Neural progenitor cell (in vitro differentiated cells): ENCODE results near the gene CKS1B. TPM values are rescaled to one million over a fixed set of nuclear protein-coding genes. Genes with fewer than 3 reads are reported as not detected.

Experiments used
- DNase-seq: peaks from one replicate; pipeline ENCODE4 v3.0.0-alpha.2; 2016; ENCODE audit warnings: low spot score
- H2AFZ ChIP-seq: fragments of 200-600 bp; sonication (generic); replicated peaks from 2 replicates; pipeline ENCODE4 v1.6.1; 2016; ENCODE audit warnings: antibody characterized with exemption
- H3F3A ChIP-seq: fragments of 200-600 bp; sonication (generic); 2 replicates; pipeline ENCODE4 v1.6.1; 2016; ENCODE audit warnings: antibody characterized with exemption, low read depth
- H3K27ac ChIP-seq: fragments of 200-600 bp; sonication (generic); 2 replicates; pipeline ENCODE4 v1.5.1; 2016; ENCODE audit warnings: mild to moderate bottlenecking
- H3K27me3 ChIP-seq: fragments of 200-600 bp; sonication (generic); 2 replicates; pipeline ENCODE4 v1.6.1; 2016; ENCODE audit warnings: mild to moderate bottlenecking, moderate library complexity
- H3K36me3 ChIP-seq: fragments of 200-600 bp; sonication (generic); 2 replicates; pipeline ENCODE4 v1.5.1; 2016
- H3K4me1 ChIP-seq: fragments of 200-600 bp; sonication (generic); 2 replicates; pipeline ENCODE4 v1.6.1; 2016; ENCODE audit warnings: mixed run types
- H3K4me2 ChIP-seq: fragments of 200-600 bp; sonication (generic); 2 replicates; pipeline ENCODE4 v1.6.1; 2016
- H3K4me3 ChIP-seq: fragments of 200-600 bp; sonication (generic); 2 replicates; pipeline ENCODE4 v1.5.1; 2016
- H3K79me2 ChIP-seq: fragments of 200-600 bp; sonication (generic); 2 replicates; pipeline ENCODE4 v1.6.1; 2016; ENCODE audit warnings: low read depth
- H3K9ac ChIP-seq: fragments of 200-600 bp; sonication (generic); 2 replicates; pipeline ENCODE4 v1.6.1; 2016
- H3K9me3 ChIP-seq: fragments of 200-600 bp; sonication (generic); 2 replicates; pipeline ENCODE4 v1.5.1; 2016; ENCODE audit warnings: low read depth
- H4K20me1 ChIP-seq: fragments of 200-600 bp; sonication (generic); 2 replicates; pipeline ENCODE4 v1.6.1; 2016; ENCODE audit warnings: low read depth
- H3K27ac Mint-ChIP-seq: 3 replicates; pipeline ENCODE4 v1.8.0; 2021; ENCODE audit warnings: mixed read lengths
- H3K27me3 Mint-ChIP-seq: 2 replicates; pipeline ENCODE4 v1.8.0; 2022; ENCODE audit warnings: low read depth, mild to moderate bottlenecking, inconsistent platforms, moderate library complexity, mixed read lengths; ENCODE audit not compliant: insufficient read depth
- H3K36me3 Mint-ChIP-seq: 3 replicates; pipeline ENCODE4 v1.8.0; 2021; ENCODE audit warnings: mixed read lengths
- H3K4me1 Mint-ChIP-seq: 3 replicates; pipeline ENCODE4 v1.8.0; 2021; ENCODE audit warnings: mixed read lengths
- H3K4me3 Mint-ChIP-seq: 3 replicates; pipeline ENCODE4 v1.8.0; 2021; ENCODE audit warnings: mild to moderate bottlenecking, moderate library complexity, mixed read lengths
- H3K9me3 Mint-ChIP-seq: 3 replicates; pipeline ENCODE4 v1.8.0; 2020; ENCODE audit warnings: mixed read lengths
- CTCF ChIP-seq: fragments of 200-600 bp; sonication (generic); IDR thresholded peaks from 2 replicates; pipeline ENCODE4 v1.5.1; 2017; ENCODE audit warnings: antibody characterized with exemption, mild to moderate bottlenecking
- EZH2 ChIP-seq: fragments of 200-600 bp; sonication (generic); IDR thresholded peaks from 2 replicates; pipeline ENCODE4 v1.6.1; 2017; ENCODE audit warnings: antibody characterized with exemption, mild to moderate bottlenecking, moderate library complexity
- EZH2phosphoT487 ChIP-seq: fragments of 200-600 bp; sonication (generic); IDR thresholded peaks from 2 replicates; pipeline ENCODE4 v1.6.1; 2017; ENCODE audit warnings: antibody characterized with exemption
- total RNA-seq: library from RNA; depleted of rRNA; stranded (reverse); fragments of >200 nt; gene quantifications from 2 replicates; pipeline ENCODE4 v1.2.3, GENCODE V29; 2015; ENCODE audit warnings: low replicate concordance

CKS1B gene
- total RNA-seq, 1 donor from 2014 or later, result 297 TPM

- Mint-ChIP-seq H3K4me1 (peaks cover 51% of the 10 kb centered on the region), H3K27me3 (peaks cover 5% of the 10 kb centered on the region), H3K9me3 (no peaks in the 10 kb centered on the region), H3K36me3 (peaks cover 12% of the 10 kb centered on the region), H3K27ac (peak overlapping the region; percentile 57), H3K4me3 (peak overlapping the region; percentile 53)
- no peak overlapping the region for H2AFZ ChIP-seq
- peaks cover 31% of the 10 kb centered on the region for H3K79me2 ChIP-seq
- DNase-seq, result no peak
- H3K27me3 ChIP-seq, result no peaks in the 10 kb centered on the region
- no peak overlapping the region for H3K27ac ChIP-seq
- H3F3A ChIP-seq, result peaks cover 31% of the 10 kb centered on the region
- peaks cover 30% of the 10 kb centered on the region for H3K4me1 ChIP-seq
- no peak for TF ChIP-seq EZH2
- no peak for TF ChIP-seq CTCF
- TF ChIP-seq EZH2phosphoT487, result no peak
- H3K9me3 ChIP-seq, result no peaks in the 10 kb centered on the region
- no peak overlapping the region for H3K9ac ChIP-seq
- H4K20me1 ChIP-seq, result peaks cover 59% of the 10 kb centered on the region
- no peaks in the 10 kb centered on the region for H3K36me3 ChIP-seq
- no peak overlapping the region for H3K4me3 ChIP-seq
- H3K4me2 ChIP-seq, result no peak overlapping the region
Measured at GRCh38 chr1:154951901-154952657, 22.4 kb upstream of the CKS1B start.

GRCh38 chr1:154952664-154953063 is 21.8 kb upstream of the CKS1B start:
- no peak for DNase-seq
- no peak for TF ChIP-seq EZH2
- TF ChIP-seq EZH2phosphoT487, result no peak
- TF ChIP-seq CTCF, result no peak
- H2AFZ ChIP-seq, result no peak overlapping the region
- no peaks in the 10 kb centered on the region for H3K36me3 ChIP-seq
- Mint-ChIP-seq H3K36me3 (peaks cover 11% of the 10 kb centered on the region), H3K4me1 (peaks cover 57% of the 10 kb centered on the region), H3K9me3 (no peaks in the 10 kb centered on the region), H3K27me3 (peaks cover 6% of the 10 kb centered on the region), H3K27ac (peak overlapping the region; percentile 57), H3K4me3 (peak overlapping the region; percentile 10)
- H3K4me1 ChIP-seq, result peaks cover 35% of the 10 kb centered on the region
- H3F3A ChIP-seq, result peaks cover 36% of the 10 kb centered on the region
- peaks cover 59% of the 10 kb centered on the region for H4K20me1 ChIP-seq
- H3K4me2 ChIP-seq, result peak overlapping the region; percentile 85
- no peak overlapping the region for H3K4me3 ChIP-seq
- H3K27me3 ChIP-seq, result no peaks in the 10 kb centered on the region
- H3K79me2 ChIP-seq, result peaks cover 31% of the 10 kb centered on the region
- H3K27ac ChIP-seq, result no peak overlapping the region
- no peak overlapping the region for H3K9ac ChIP-seq
- H3K9me3 ChIP-seq, result no peaks in the 10 kb centered on the region

GRCh38 chr1:154953611-154954038 is 20.9 kb upstream of the CKS1B start:
- no peak for DNase-seq
- Histone ChIP-seq H3K36me3 (no peaks in the 10 kb centered on the region), H3K27ac (no peak overlapping the region), H3K27me3 (no peaks in the 10 kb centered on the region), H3K79me2 (peaks cover 33% of the 10 kb centered on the region), H3K9me3 (no peaks in the 10 kb centered on the region), H4K20me1 (peaks cover 56% of the 10 kb centered on the region), H3K4me3 (peak overlapping the region; percentile 66), H3K4me2 (peak overlapping the region; percentile 85), H2AFZ (no peak overlapping the region), H3F3A (peaks cover 46% of the 10 kb centered on the region), H3K4me1 (peaks cover 38% of the 10 kb centered on the region), H3K9ac (no peak overlapping the region)
- no peaks in the 10 kb centered on the region for H3K9me3 Mint-ChIP-seq
- H3K4me1 Mint-ChIP-seq, result peaks cover 64% of the 10 kb centered on the region
- H3K27me3 Mint-ChIP-seq, result peaks cover 10% of the 10 kb centered on the region
- H3K36me3 Mint-ChIP-seq, result peaks cover 13% of the 10 kb centered on the region
- peak overlapping the region; percentile 100 for H3K27ac Mint-ChIP-seq
- peak overlapping the region; percentile 94 for H3K4me3 Mint-ChIP-seq
- no peak for TF ChIP-seq CTCF
- TF ChIP-seq EZH2phosphoT487, result no peak
- no peak for TF ChIP-seq EZH2
